ENCODE data around the gene LRP1-AS. TPM values are rescaled to one million over a fixed set of nuclear protein-coding genes. Genes with fewer than 3 reads are reported as not detected.

The LRP1-AS gene
- total RNA-seq, 2 donors from 2014 or later, result not detected

GRCh38 chr12:57152639-57153038 is 5.2 kb upstream of the LRP1-AS start:
- no peaks in the 10 kb centered on the region for H3K9me3 ChIP-seq (ENCODE audit: control insufficient read depth, low read length, poor library complexity, severe bottlenecking)
- ATAC-seq (no peak), DNase-seq (no peak)
- no peak overlapping the region for H3K4me3 Mint-ChIP-seq
- H3K4me1 Mint-ChIP-seq, result peaks cover 5% of the 10 kb centered on the region
- H3K36me3 Mint-ChIP-seq (ENCODE audit: low read depth), result no peaks in the 10 kb centered on the region
- peaks cover 12% of the 10 kb centered on the region for H3K27me3 Mint-ChIP-seq
- no peak overlapping the region for H3K27ac Mint-ChIP-seq

GRCh38 chr12:57151741-57152630 is 4.6 kb upstream of the LRP1-AS start:
- H3K27me3 Mint-ChIP-seq, result peaks cover 10% of the 10 kb centered on the region
- H3K36me3 Mint-ChIP-seq (ENCODE audit: low read depth), result no peaks in the 10 kb centered on the region
- no peak overlapping the region for H3K27ac Mint-ChIP-seq
- H3K4me1 Mint-ChIP-seq, result peaks cover 4% of the 10 kb centered on the region
- no peak overlapping the region for H3K4me3 Mint-ChIP-seq
- no peak for DNase-seq
- ATAC-seq, result no peak
- no peaks in the 10 kb centered on the region for H3K9me3 ChIP-seq (ENCODE audit: control insufficient read depth, low read length, poor library complexity, severe bottlenecking)

- DNase-seq (no peak), ATAC-seq (no peak)
- H3K36me3 Mint-ChIP-seq (ENCODE audit: low read depth), result no peaks in the 10 kb centered on the region
- peaks cover 5% of the 10 kb centered on the region for H3K27me3 Mint-ChIP-seq
- H3K4me1 Mint-ChIP-seq, result no peaks in the 10 kb centered on the region
- H3K4me3 Mint-ChIP-seq, result no peak overlapping the region
- H3K27ac Mint-ChIP-seq, result no peak overlapping the region
- no peaks in the 10 kb centered on the region for H3K9me3 ChIP-seq (ENCODE audit: control insufficient read depth, low read length, poor library complexity, severe bottlenecking)
Observed at GRCh38 chr12:57150400-57151000, 3.1 kb upstream of the LRP1-AS start.

GRCh38 chr12:57149245-57149900 is 2.0 kb upstream of the LRP1-AS start:
- no peaks in the 10 kb centered on the region for H3K36me3 Mint-ChIP-seq (ENCODE audit: low read depth)
- no peak for DNase-seq
- ATAC-seq, result no peak
- peaks cover 5% of the 10 kb centered on the region for H3K27me3 Mint-ChIP-seq
- no peak overlapping the region for H3K4me3 Mint-ChIP-seq
- H3K4me1 Mint-ChIP-seq, result no peaks in the 10 kb centered on the region
- H3K27ac Mint-ChIP-seq, result no peak overlapping the region
- no peaks in the 10 kb centered on the region for H3K9me3 ChIP-seq (ENCODE audit: control insufficient read depth, low read length, poor library complexity, severe bottlenecking)

GRCh38 chr12:57148469-57149244 is 1.2 kb upstream of the LRP1-AS start:
- H3K27me3 Mint-ChIP-seq, result peaks cover 5% of the 10 kb centered on the region
- no peaks in the 10 kb centered on the region for H3K36me3 Mint-ChIP-seq (ENCODE audit: low read depth)
- no peaks in the 10 kb centered on the region for H3K9me3 ChIP-seq (ENCODE audit: control insufficient read depth, low read length, poor library complexity, severe bottlenecking)
- no peak for DNase-seq
- ATAC-seq, result no peak
- H3K4me1 Mint-ChIP-seq, result no peaks in the 10 kb centered on the region
- H3K4me3 Mint-ChIP-seq, result no peak overlapping the region
- H3K27ac Mint-ChIP-seq, result no peak overlapping the region

GRCh38 chr12:57146092-57146491 is 1.3 kb downstream of the LRP1-AS start:
- DNase-seq, result no peak
- H3K9me3 ChIP-seq (ENCODE audit: control insufficient read depth, low read length, poor library complexity, severe bottlenecking), result no peaks in the 10 kb centered on the region
- Mint-ChIP-seq H3K36me3 (ENCODE audit: low read depth) (no peaks in the 10 kb centered on the region), H3K27me3 (no peaks in the 10 kb centered on the region), H3K4me1 (no peaks in the 10 kb centered on the region), H3K27ac (no peak overlapping the region), H3K4me3 (no peak overlapping the region)
- ATAC-seq, result no peak

- Mint-ChIP-seq H3K36me3 (ENCODE audit: low read depth) (no peaks in the 10 kb centered on the region), H3K27ac (no peak overlapping the region), H3K27me3 (no peaks in the 10 kb centered on the region), H3K4me3 (no peak overlapping the region), H3K4me1 (no peaks in the 10 kb centered on the region)
- H3K9me3 ChIP-seq (ENCODE audit: control insufficient read depth, low read length, poor library complexity, severe bottlenecking), result no peaks in the 10 kb centered on the region
- DNase-seq (no peak), ATAC-seq (no peak)
Observed at GRCh38 chr12:57145460-57146059, 1.9 kb downstream of the LRP1-AS start.

- Mint-ChIP-seq H3K27ac (no peak overlapping the region), H3K36me3 (ENCODE audit: low read depth) (peaks cover 3% of the 10 kb centered on the region), H3K27me3 (peaks cover 5% of the 10 kb centered on the region), H3K4me3 (no peak overlapping the region), H3K4me1 (peaks cover 3% of the 10 kb centered on the region)
- peak; percentile 35 for ATAC-seq
- DNase-seq, result no peak
- H3K9me3 ChIP-seq (ENCODE audit: control insufficient read depth, low read length, poor library complexity, severe bottlenecking), result no peaks in the 10 kb centered on the region
Observed at GRCh38 chr12:57143454-57143853, 4.0 kb downstream of the LRP1-AS start.

- Mint-ChIP-seq H3K36me3 (ENCODE audit: low read depth) (peaks cover 3% of the 10 kb centered on the region), H3K4me1 (peaks cover 3% of the 10 kb centered on the region), H3K4me3 (no peak overlapping the region), H3K27ac (no peak overlapping the region), H3K27me3 (peaks cover 5% of the 10 kb centered on the region)
- no peaks in the 10 kb centered on the region for H3K9me3 ChIP-seq (ENCODE audit: control insufficient read depth, low read length, poor library complexity, severe bottlenecking)
- ATAC-seq (no peak), DNase-seq (no peak)
Observed at GRCh38 chr12:57142727-57143126, 4.7 kb downstream of the LRP1-AS start.

- no peak for DNase-seq
- Mint-ChIP-seq H3K4me3 (no peak overlapping the region), H3K27ac (no peak overlapping the region), H3K4me1 (peaks cover 3% of the 10 kb centered on the region), H3K27me3 (peaks cover 5% of the 10 kb centered on the region), H3K36me3 (ENCODE audit: low read depth) (peaks cover 3% of the 10 kb centered on the region)
- H3K9me3 ChIP-seq (ENCODE audit: control insufficient read depth, low read length, poor library complexity, severe bottlenecking), result no peaks in the 10 kb centered on the region
- no peak for ATAC-seq
Observed at GRCh38 chr12:57142121-57142520, 5.3 kb downstream of the LRP1-AS start.

- ATAC-seq, result no peak
- Mint-ChIP-seq H3K36me3 (ENCODE audit: low read depth) (peaks cover 3% of the 10 kb centered on the region), H3K27ac (no peak overlapping the region), H3K4me3 (no peak overlapping the region), H3K27me3 (peaks cover 5% of the 10 kb centered on the region), H3K4me1 (peaks cover 3% of the 10 kb centered on the region)
- no peaks in the 10 kb centered on the region for H3K9me3 ChIP-seq (ENCODE audit: control insufficient read depth, low read length, poor library complexity, severe bottlenecking)
- no peak for DNase-seq
Observed at GRCh38 chr12:57141249-57141648, 6.2 kb downstream of the LRP1-AS start.

GRCh38 chr12:57139796-57140649 is 7.4 kb downstream of the LRP1-AS start:
- Mint-ChIP-seq H3K36me3 (ENCODE audit: low read depth) (peaks cover 3% of the 10 kb centered on the region), H3K27me3 (peaks cover 5% of the 10 kb centered on the region), H3K4me3 (no peak overlapping the region), H3K4me1 (peaks cover 3% of the 10 kb centered on the region), H3K27ac (peak overlapping the region; percentile 74)
- H3K9me3 ChIP-seq (ENCODE audit: control insufficient read depth, low read length, poor library complexity, severe bottlenecking), result no peaks in the 10 kb centered on the region
- no peak for DNase-seq
- ATAC-seq, result no peak

All from T-helper 17 cell (primary cell).